Activated CD8-positive, alpha-beta T cell treated with anti-CD3 and anti-CD28 coated beads for 36 hours (primary cell): ENCODE measurements around the gene ALG2. TPM values are rescaled to one million over a fixed set of nuclear protein-coding genes. Genes with fewer than 3 reads are reported as not detected.

Experiments used
- ATAC-seq: fragments of 200-7000 bp; cut with Tn5 transposase; one replicate; pipeline ENCODE4 v1.10.0; 2021; ENCODE audit warnings: mild to moderate bottlenecking, moderate library complexity
- CTCF ChIA-PET: fragments of 350-600 bp; sonication (Branson Sonifier 250); formaldehyde crosslinking; loops from one replicate; lab custom pipeline; 2021; ENCODE audit warnings: antibody characterized with exemption; lab: Charles Lee
- POLR2A ChIA-PET: fragments of 350-600 bp; sonication (Branson Sonifier 250); formaldehyde crosslinking; loops from one replicate; lab custom pipeline; 2021; ENCODE audit warnings: antibody characterized with exemption; lab: Charles Lee
- DNase-seq: peaks from one replicate; pipeline ENCODE4 v3.0.0-alpha.2; 2020
- H3K27ac Mint-ChIP-seq: one replicate; pipeline ENCODE4 v1.8.0; 2021; ENCODE audit warnings: mild to moderate bottlenecking, mixed read lengths
- H3K27me3 Mint-ChIP-seq: one replicate; pipeline ENCODE4 v1.8.0; 2021; ENCODE audit warnings: mixed read lengths
- H3K36me3 Mint-ChIP-seq: one replicate; pipeline ENCODE4 v1.8.0; 2021; ENCODE audit warnings: low read depth, mixed read lengths
- H3K4me1 Mint-ChIP-seq: one replicate; pipeline ENCODE4 v1.8.0; 2021; ENCODE audit warnings: low read depth, mixed read lengths
- H3K4me3 Mint-ChIP-seq: one replicate; pipeline ENCODE4 v1.8.0; 2021; ENCODE audit warnings: mild to moderate bottlenecking, moderate library complexity, mixed read lengths
- H3K9me3 Mint-ChIP-seq: one replicate; pipeline ENCODE4 v1.8.0; 2021; ENCODE audit warnings: mixed read lengths
- CTCF ChIP-seq: fragments of 200-600 bp; IDR thresholded peaks from one replicate; pipeline ENCODE4 v1.8.0; 2022; ENCODE audit warnings: antibody characterized with exemption, mild to moderate bottlenecking
- intact Hi-C: fragments of 100-400 bp; cut with micrococcal nuclease; formaldehyde crosslinking; loops from one replicate; pipeline ENCODE4 v1.10.0; 2022
- total RNA-seq, 2 experiments: library from RNA; stranded (reverse); gene quantifications; one replicate each; pipeline ENCODE4 v1.2.3, GENCODE V29; 2021

The ALG2 gene
- total RNA-seq, 2 experiments from 2014 or later: 24.1 to 27.0 TPM

- ChIA-PET POLR2A (interaction anchor here (1.0 to 1.9 kb wide), 5 partner anchors 15 to 67 kb away, joined by 3 to 10 read pairs (median 4); partner anchors contain the start of genes ALG2 and SEC61B), CTCF (no interaction called here)
- intact Hi-C loops: loop anchor here (2.0 to 5.0 kb wide), 2 partner anchors 72 to 569 kb away; partner anchors contain the start of gene NR4A3
- H3K27me3 Mint-ChIP-seq: peaks cover 9% of the 10 kb centered on the region
- peak overlapping the region; percentile 95 for H3K27ac Mint-ChIP-seq
- H3K4me3 Mint-ChIP-seq: peak overlapping the region; percentile 46
- ATAC-seq (peak; percentile 56), DNase-seq (peak; percentile 81)
- TF ChIP-seq CTCF: no peak
- H3K4me1 Mint-ChIP-seq: peaks cover 42% of the 10 kb centered on the region
- no peaks in the 10 kb centered on the region for H3K9me3 Mint-ChIP-seq
- H3K36me3 Mint-ChIP-seq: no peaks in the 10 kb centered on the region
Observed at GRCh38 chr9:99253134-99253533, 31.4 kb upstream of the ALG2 start.

- CTCF ChIA-PET: interaction anchor here (2.4 kb wide), 1 partner anchor 67 kb away, joined by 7 read pairs; no protein-coding TSS in a partner anchor
- TF ChIP-seq CTCF: no peak
- H3K9me3 Mint-ChIP-seq: peaks cover 2% of the 10 kb centered on the region
- H3K4me3 Mint-ChIP-seq: no peak overlapping the region
- peaks cover 5% of the 10 kb centered on the region for H3K27me3 Mint-ChIP-seq
- peaks cover 42% of the 10 kb centered on the region for H3K4me1 Mint-ChIP-seq
- DNase-seq (no peak), ATAC-seq (no peak)
- POLR2A ChIA-PET: no interaction called here
- H3K36me3 Mint-ChIP-seq: no peaks in the 10 kb centered on the region
- intact Hi-C loops: loop anchor here (5.0 kb wide), 1 partner anchor 571 kb away; the partner anchor contains the start of gene NR4A3
- H3K27ac Mint-ChIP-seq: no peak overlapping the region
Observed at GRCh38 chr9:99251157-99251556, 29.4 kb upstream of the ALG2 start.

GRCh38 chr9:99249619-99250018 is 27.9 kb upstream of the ALG2 start:
- POLR2A ChIA-PET: interaction anchor here (1.3 kb wide), 1 partner anchor 27 kb away, joined by 3 read pairs; no protein-coding TSS in a partner anchor
- Mint-ChIP-seq H3K4me1 (peaks cover 40% of the 10 kb centered on the region), H3K9me3 (peaks cover 2% of the 10 kb centered on the region), H3K27me3 (no peaks in the 10 kb centered on the region), H3K4me3 (peak overlapping the region; percentile 33), H3K36me3 (no peaks in the 10 kb centered on the region), H3K27ac (peak overlapping the region; percentile 58)
- intact Hi-C loops: loop anchor here (5.0 kb wide), 1 partner anchor 573 kb away; the partner anchor contains the start of gene NR4A3
- peak; percentile 53 for ATAC-seq
- CTCF ChIA-PET: interaction anchor here (2.4 to 2.5 kb wide), 2 partner anchors 17 to 65 kb away, joined by 7 to 13 read pairs; no protein-coding TSS in a partner anchor
- peak; percentile 78 for DNase-seq
- TF ChIP-seq CTCF: no peak

GRCh38 chr9:99244344-99245260 is 22.9 kb upstream of the ALG2 start:
- Mint-ChIP-seq H3K4me3 (no peak overlapping the region), H3K27me3 (no peaks in the 10 kb centered on the region), H3K9me3 (peaks cover 2% of the 10 kb centered on the region), H3K4me1 (peaks cover 16% of the 10 kb centered on the region), H3K36me3 (peaks cover 8% of the 10 kb centered on the region), H3K27ac (peak overlapping the region; percentile 40)
- CTCF ChIA-PET: interaction anchor here (0.6 to 2.1 kb wide), 4 partner anchors 10 to 403 kb away, joined by 3 to 7 read pairs (median 4); no protein-coding TSS in a partner anchor
- intact Hi-C loops: no loop called here
- DNase-seq (no peak), ATAC-seq (peak; percentile 42)
- no peak for TF ChIP-seq CTCF
- POLR2A ChIA-PET: interaction anchor here (1.0 to 1.3 kb wide), 2 partner anchors 12 to 13 kb away, joined by 3 read pairs; no protein-coding TSS in a partner anchor
